DOHH2 (cell line): Measurements from ENCODE around the gene ARMC9.

Experiments
- H3F3A ChIP-seq: fragments of 200-600 bp; sonication (generic), shearing (Covaris generic); 2 replicates; pipeline ENCODE4 v1.6.0; 2016; ENCODE audit warnings: antibody characterized with exemption, mild to moderate bottlenecking; ENCODE audit not compliant: control insufficient read depth, insufficient read depth
- H3K27ac ChIP-seq: fragments of 200-600 bp; sonication (generic); 2 replicates; pipeline ENCODE4 v1.5.1; 2014; ENCODE audit warnings: low read depth, mild to moderate bottlenecking, low read length, moderate library complexity
- H3K27me3 ChIP-seq: fragments of 200-600 bp; sonication (generic); 2 replicates; pipeline ENCODE4 v1.6.1; 2014; ENCODE audit warnings: mild to moderate bottlenecking, low read length, mixed read lengths; ENCODE audit not compliant: control insufficient read depth
- H3K36me3 ChIP-seq: fragments of 200-600 bp; sonication (generic); 2 replicates; pipeline ENCODE4 v1.6.1; 2014; ENCODE audit warnings: mild to moderate bottlenecking, low read length, moderate library complexity, mixed read lengths; ENCODE audit not compliant: control insufficient read depth
- H3K4me1 ChIP-seq: fragments of 200-600 bp; sonication (generic); 2 replicates; pipeline ENCODE4 v1.6.1; 2014; ENCODE audit warnings: mild to moderate bottlenecking, low read length, mixed read lengths; ENCODE audit not compliant: control insufficient read depth
- H3K4me2 ChIP-seq: fragments of 200-600 bp; sonication (generic); 2 replicates; pipeline ENCODE4 v1.6.0; 2014; ENCODE audit warnings: mild to moderate bottlenecking, low read length, moderate library complexity
- H3K4me3 ChIP-seq: fragments of 200-600 bp; sonication (generic); 2 replicates; pipeline ENCODE4 v1.5.1; 2014; ENCODE audit warnings: mild to moderate bottlenecking, low read length, mixed read lengths
- H3K79me2 ChIP-seq: fragments of 200-600 bp; sonication (generic); 2 replicates; pipeline ENCODE4 v1.6.1; 2014; ENCODE audit warnings: mild to moderate bottlenecking, low read length, mixed read lengths; ENCODE audit not compliant: control insufficient read depth
- H3K9me2 ChIP-seq: fragments of 200-600 bp; sonication (generic); replicated peaks from 2 replicates; pipeline ENCODE4 v1.6.1; 2014; ENCODE audit warnings: mild to moderate bottlenecking, low read length, mixed read lengths; ENCODE audit not compliant: control insufficient read depth
- H3K9me3 ChIP-seq: fragments of 200-600 bp; sonication (generic); 2 replicates; pipeline ENCODE4 v1.6.1; 2014; ENCODE audit warnings: antibody characterized with exemption, low read length, mixed read lengths; ENCODE audit not compliant: control insufficient read depth, insufficient read depth
- H4K20me1 ChIP-seq: fragments of 200-600 bp; sonication (generic); 2 replicates; pipeline ENCODE4 v1.6.0; 2014; ENCODE audit warnings: low read depth, mild to moderate bottlenecking, antibody characterized with exemption, low read length, moderate library complexity; ENCODE audit not compliant: control insufficient read depth, insufficient read depth
- EZH2phosphoT487 ChIP-seq: fragments of 200-600 bp; sonication (generic); IDR thresholded peaks from 2 replicates; pipeline ENCODE4 v1.6.1; 2017; ENCODE audit warnings: borderline replicate concordance, mild to moderate bottlenecking, antibody characterized with exemption, low read length, moderate library complexity, mixed read lengths
- TF ChIP-seq, protein P1 (sequence below): fragments of 200-600 bp; sonication (generic); IDR thresholded peaks from one replicate; pipeline ENCODE4 v1.5.1; 2014; ENCODE audit warnings: antibody characterized with exemption, mild to moderate bottlenecking, low read depth, low read length; ENCODE audit not compliant: poor library complexity, severe bottlenecking

The ARMC9 gene

DNA sequence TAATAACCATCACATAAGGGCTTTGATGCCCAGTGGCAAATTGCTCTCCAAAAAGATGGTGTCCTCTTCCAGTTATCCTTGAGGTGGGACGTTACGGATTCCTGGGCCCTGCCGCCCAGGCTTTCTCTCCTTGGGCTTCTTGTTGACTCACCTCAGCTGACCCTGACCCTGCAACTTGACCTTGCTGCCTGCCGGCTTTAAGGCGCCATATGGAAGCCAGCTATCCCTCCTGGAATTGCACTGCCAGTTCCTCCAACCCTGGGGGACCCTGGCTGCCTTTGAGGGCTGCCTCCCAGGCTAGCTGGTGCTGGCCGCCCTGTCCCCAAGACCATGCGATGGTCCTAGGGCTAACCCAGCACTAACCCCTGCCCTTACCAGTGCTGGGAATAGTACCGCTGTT lies 168.7 kb downstream of the ARMC9 start:
- no peaks in the 10 kb centered on the region for H3K9me3 ChIP-seq
- no peaks in the 10 kb centered on the region for H3K9me2 ChIP-seq
- no peak overlapping the region for H3K4me2 ChIP-seq
- H3K36me3 ChIP-seq, result no peaks in the 10 kb centered on the region
- no peak overlapping the region for H3K27ac ChIP-seq
- peaks cover 17% of the 10 kb centered on the region for H3K4me1 ChIP-seq
- no peaks in the 10 kb centered on the region for H3K79me2 ChIP-seq
- no peaks in the 10 kb centered on the region for H4K20me1 ChIP-seq
- TF ChIP-seq, protein P1, sequence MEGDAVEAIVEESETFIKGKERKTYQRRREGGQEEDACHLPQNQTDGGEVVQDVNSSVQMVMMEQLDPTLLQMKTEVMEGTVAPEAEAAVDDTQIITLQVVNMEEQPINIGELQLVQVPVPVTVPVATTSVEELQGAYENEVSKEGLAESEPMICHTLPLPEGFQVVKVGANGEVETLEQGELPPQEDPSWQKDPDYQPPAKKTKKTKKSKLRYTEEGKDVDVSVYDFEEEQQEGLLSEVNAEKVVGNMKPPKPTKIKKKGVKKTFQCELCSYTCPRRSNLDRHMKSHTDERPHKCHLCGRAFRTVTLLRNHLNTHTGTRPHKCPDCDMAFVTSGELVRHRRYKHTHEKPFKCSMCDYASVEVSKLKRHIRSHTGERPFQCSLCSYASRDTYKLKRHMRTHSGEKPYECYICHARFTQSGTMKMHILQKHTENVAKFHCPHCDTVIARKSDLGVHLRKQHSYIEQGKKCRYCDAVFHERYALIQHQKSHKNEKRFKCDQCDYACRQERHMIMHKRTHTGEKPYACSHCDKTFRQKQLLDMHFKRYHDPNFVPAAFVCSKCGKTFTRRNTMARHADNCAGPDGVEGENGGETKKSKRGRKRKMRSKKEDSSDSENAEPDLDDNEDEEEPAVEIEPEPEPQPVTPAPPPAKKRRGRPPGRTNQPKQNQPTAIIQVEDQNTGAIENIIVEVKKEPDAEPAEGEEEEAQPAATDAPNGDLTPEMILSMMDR, result no peak
- TF ChIP-seq EZH2phosphoT487, result no peak
- H3K4me3 ChIP-seq, result no peak overlapping the region
- no peaks in the 10 kb centered on the region for H3F3A ChIP-seq
- H3K27me3 ChIP-seq, result no peaks in the 10 kb centered on the region

- Histone ChIP-seq H3K4me2 (no peak overlapping the region), H3K27ac (no peak overlapping the region), H3K9me3 (no peaks in the 10 kb centered on the region), H3F3A (no peaks in the 10 kb centered on the region), H3K9me2 (no peaks in the 10 kb centered on the region), H3K4me1 (peaks cover 4% of the 10 kb centered on the region), H4K20me1 (no peaks in the 10 kb centered on the region), H3K27me3 (no peaks in the 10 kb centered on the region), H3K79me2 (no peaks in the 10 kb centered on the region), H3K36me3 (no peaks in the 10 kb centered on the region), H3K4me3 (no peak overlapping the region)
- TF ChIP-seq, protein P1, result no peak
- no peak for TF ChIP-seq EZH2phosphoT487
Observed at GRCh38 chr2:231369580-231370428, 171.4 kb downstream of the ARMC9 start.

DNA sequence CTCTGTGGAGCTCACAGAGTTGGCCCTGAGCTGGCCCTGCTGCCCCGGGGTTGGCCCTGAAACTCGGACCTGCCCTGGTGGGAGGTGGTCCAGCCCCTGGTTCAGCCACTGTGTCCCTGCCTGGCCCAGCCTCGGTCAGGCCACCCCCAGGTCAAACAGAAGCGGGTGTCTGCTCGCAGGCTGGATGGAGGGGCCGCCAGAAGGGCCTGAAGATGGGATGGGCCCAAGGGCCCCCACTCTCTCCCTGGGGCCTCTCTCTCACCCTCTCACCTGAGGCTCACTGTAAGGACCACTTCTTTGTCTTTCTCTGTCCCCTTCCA lies 172.0 kb downstream of the ARMC9 start:
- no peaks in the 10 kb centered on the region for H3K79me2 ChIP-seq
- H3K4me1 ChIP-seq, result no peaks in the 10 kb centered on the region
- no peaks in the 10 kb centered on the region for H3K9me3 ChIP-seq
- H4K20me1 ChIP-seq, result no peaks in the 10 kb centered on the region
- H3F3A ChIP-seq, result no peaks in the 10 kb centered on the region
- no peak for TF ChIP-seq EZH2phosphoT487
- TF ChIP-seq, protein P1, result no peak
- no peaks in the 10 kb centered on the region for H3K9me2 ChIP-seq
- H3K27ac ChIP-seq, result no peak overlapping the region
- no peaks in the 10 kb centered on the region for H3K27me3 ChIP-seq
- no peaks in the 10 kb centered on the region for H3K36me3 ChIP-seq
- no peak overlapping the region for H3K4me2 ChIP-seq
- no peak overlapping the region for H3K4me3 ChIP-seq
